Colonic mucosa (tissue), 4 donors: ENCODE data around the gene EIF6. TPM values are rescaled to one million over a fixed set of nuclear protein-coding genes. Genes with fewer than 3 reads are reported as not detected.

ENCODE experiments used
- DNase-seq: peaks from one replicate; pipeline ENCODE4 v3.0.0-alpha.2; 2020
- H3K27ac ChIP-seq: fragments of 200-600 bp; one replicate; pipeline ENCODE4 v1.8.0; 2021
- H3K27me3 ChIP-seq: fragments of 200-600 bp; one replicate; pipeline ENCODE4 v1.8.0; 2021
- H3K36me3 ChIP-seq: fragments of 200-600 bp; one replicate; pipeline ENCODE4 v1.8.0; 2021
- H3K4me1 ChIP-seq: fragments of 200-600 bp; one replicate; pipeline ENCODE4 v1.8.0; 2021; ENCODE audit warnings: mild to moderate bottlenecking
- H3K4me3 ChIP-seq: fragments of 200-600 bp; one replicate; pipeline ENCODE4 v1.8.0; 2021
- H3K9ac ChIP-seq, 2 donors: one replicate each; pipeline ENCODE4 v1.7.0; 2013; ENCODE audit warnings: control low read depth in 2 of 2, low read depth in 2 of 2, low read length in 2 of 2
- H3K9me3 ChIP-seq: fragments of 200-600 bp; one replicate; pipeline ENCODE4 v1.8.0; 2021
- intact Hi-C: fragments of 100-400 bp; cut with DNase I; formaldehyde crosslinking; loops from one replicate; pipeline ENCODE4 v1.14.1; 2022
- total RNA-seq, 2 donors: library from RNA; stranded (reverse); fragmentation: NEBNext Ultra II Directional in 1 of 2; extraction: Animal tissue kit (Norgen Biotek cat#: 25700) in 1 of 2; gene quantifications; one replicate each; pipeline ENCODE4 v1.2.1, GENCODE V29; 2021
- TF ChIP-seq, protein P1 (sequence below): fragments of 200-600 bp; IDR thresholded peaks from one replicate; pipeline ENCODE4 v1.8.0; 2022; ENCODE audit warnings: antibody characterized with exemption, mild to moderate bottlenecking
- donor health status: healthy.
- donor health status: DM: no; HTN: no; CAD: no.
- donor health status: DM: no; HTN: no; CAD: no.

EIF6 gene
- total RNA-seq, 2 donors from 2014 or later: 163 to 194 TPM

DNA sequence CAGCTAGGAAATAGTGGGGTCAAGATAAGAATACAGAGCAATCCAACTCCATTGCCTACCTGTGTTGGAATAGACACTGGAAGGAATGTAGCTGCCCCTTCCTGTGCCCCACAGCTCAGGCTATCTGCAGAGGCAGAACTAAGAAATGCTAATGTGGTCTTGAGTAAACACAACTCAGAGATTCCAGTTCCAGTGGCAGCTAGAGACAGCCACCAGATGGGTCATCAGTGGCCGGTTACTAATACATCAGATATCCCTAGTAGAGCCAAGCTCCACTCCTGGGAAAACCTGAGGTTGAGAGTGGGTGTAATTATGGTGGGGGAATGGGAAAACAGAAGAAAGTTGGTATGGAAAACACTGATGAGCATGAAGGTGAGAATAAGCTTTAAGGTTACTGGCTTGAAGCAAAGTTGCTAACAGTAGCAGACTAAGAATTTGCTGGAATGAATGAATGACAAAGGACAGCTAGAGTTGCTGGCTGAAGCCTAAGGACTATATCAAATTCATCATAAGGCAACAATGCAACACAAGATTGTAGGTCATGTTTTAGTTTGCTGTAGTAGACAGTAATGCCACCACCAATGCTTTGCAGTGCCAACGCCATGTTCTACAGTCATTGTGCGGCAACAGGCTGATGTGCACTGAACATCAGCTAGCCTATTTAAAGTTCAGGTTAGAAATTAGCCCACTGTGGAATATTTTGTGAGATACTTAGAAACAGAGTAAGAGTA is 36.0 kb upstream of the EIF6 start:
- no peak overlapping the region for H3K4me3 ChIP-seq
- TF ChIP-seq, protein P1, sequence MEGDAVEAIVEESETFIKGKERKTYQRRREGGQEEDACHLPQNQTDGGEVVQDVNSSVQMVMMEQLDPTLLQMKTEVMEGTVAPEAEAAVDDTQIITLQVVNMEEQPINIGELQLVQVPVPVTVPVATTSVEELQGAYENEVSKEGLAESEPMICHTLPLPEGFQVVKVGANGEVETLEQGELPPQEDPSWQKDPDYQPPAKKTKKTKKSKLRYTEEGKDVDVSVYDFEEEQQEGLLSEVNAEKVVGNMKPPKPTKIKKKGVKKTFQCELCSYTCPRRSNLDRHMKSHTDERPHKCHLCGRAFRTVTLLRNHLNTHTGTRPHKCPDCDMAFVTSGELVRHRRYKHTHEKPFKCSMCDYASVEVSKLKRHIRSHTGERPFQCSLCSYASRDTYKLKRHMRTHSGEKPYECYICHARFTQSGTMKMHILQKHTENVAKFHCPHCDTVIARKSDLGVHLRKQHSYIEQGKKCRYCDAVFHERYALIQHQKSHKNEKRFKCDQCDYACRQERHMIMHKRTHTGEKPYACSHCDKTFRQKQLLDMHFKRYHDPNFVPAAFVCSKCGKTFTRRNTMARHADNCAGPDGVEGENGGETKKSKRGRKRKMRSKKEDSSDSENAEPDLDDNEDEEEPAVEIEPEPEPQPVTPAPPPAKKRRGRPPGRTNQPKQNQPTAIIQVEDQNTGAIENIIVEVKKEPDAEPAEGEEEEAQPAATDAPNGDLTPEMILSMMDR: no peak
- no peak for DNase-seq
- no peaks in the 10 kb centered on the region for H3K9me3 ChIP-seq
- H3K9ac ChIP-seq: no peak overlapping the region
- H3K27me3 ChIP-seq: no peaks in the 10 kb centered on the region
- H3K27ac ChIP-seq: no peak overlapping the region
- peaks cover 4% of the 10 kb centered on the region for H3K4me1 ChIP-seq
- H3K36me3 ChIP-seq: no peaks in the 10 kb centered on the region
- intact Hi-C loops: no loop called here

DNA sequence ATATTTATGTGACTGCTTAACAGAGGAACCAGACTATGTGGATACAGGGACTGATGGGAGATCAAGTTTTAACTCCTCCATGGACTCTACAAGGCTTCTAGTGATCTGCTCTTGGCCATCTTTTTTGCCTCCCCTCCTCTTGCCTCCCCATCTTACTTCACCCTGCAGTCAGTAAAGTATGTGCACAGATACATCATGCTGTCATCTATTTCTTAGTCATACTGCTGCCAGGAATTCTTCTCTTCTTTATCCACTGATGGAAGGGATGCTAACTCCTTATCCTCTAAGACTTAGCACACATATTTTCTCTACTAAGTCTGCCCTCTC is 35.3 kb upstream of the EIF6 start:
- no peak overlapping the region for H3K9ac ChIP-seq
- H3K4me3 ChIP-seq: no peak overlapping the region
- H3K27me3 ChIP-seq: no peaks in the 10 kb centered on the region
- H3K9me3 ChIP-seq: no peaks in the 10 kb centered on the region
- H3K27ac ChIP-seq: peak overlapping the region; percentile 81
- no peaks in the 10 kb centered on the region for H3K36me3 ChIP-seq
- intact Hi-C loops: no loop called here
- H3K4me1 ChIP-seq: peaks cover 4% of the 10 kb centered on the region
- TF ChIP-seq, protein P1: no peak
- no peak for DNase-seq

DNA sequence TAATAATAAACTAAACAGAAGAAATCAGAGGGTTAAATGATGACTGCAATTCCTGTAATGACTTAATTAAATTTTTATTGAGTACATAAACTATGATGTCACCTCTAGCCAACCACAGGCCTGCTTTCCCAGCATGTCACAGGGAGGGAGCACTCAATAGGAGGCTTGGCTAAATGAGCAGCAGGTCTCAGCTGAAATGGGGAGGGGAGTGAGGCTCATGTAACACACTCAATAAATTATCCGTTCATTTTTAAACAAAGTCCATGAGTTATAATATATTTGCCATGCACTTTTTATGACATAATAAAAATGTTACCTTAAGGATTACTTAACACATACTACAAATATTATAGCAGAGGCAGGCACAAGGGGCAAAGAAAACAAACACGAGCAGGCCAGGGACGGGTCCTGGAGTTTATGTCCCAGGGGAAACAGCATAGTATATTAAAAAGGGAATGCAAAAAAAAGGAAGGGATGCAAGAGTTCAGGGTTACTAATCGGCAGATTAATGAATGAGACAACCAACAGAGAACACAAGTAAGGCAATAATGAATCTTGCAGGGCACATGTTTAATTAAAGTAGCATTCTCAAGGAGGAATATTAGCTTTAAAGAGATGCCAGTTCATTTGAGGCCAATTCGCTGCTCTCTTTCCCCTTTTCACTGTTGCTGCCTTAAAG is 34.8 kb upstream of the EIF6 start:
- Histone ChIP-seq H3K27me3 (no peaks in the 10 kb centered on the region), H3K9ac (no peak overlapping the region), H3K4me1 (peaks cover 4% of the 10 kb centered on the region), H3K27ac (peak overlapping the region; percentile 81), H3K9me3 (no peaks in the 10 kb centered on the region), H3K36me3 (no peaks in the 10 kb centered on the region), H3K4me3 (no peak overlapping the region)
- no peak for DNase-seq
- TF ChIP-seq, protein P1: no peak
- intact Hi-C loops: no loop called here

DNA sequence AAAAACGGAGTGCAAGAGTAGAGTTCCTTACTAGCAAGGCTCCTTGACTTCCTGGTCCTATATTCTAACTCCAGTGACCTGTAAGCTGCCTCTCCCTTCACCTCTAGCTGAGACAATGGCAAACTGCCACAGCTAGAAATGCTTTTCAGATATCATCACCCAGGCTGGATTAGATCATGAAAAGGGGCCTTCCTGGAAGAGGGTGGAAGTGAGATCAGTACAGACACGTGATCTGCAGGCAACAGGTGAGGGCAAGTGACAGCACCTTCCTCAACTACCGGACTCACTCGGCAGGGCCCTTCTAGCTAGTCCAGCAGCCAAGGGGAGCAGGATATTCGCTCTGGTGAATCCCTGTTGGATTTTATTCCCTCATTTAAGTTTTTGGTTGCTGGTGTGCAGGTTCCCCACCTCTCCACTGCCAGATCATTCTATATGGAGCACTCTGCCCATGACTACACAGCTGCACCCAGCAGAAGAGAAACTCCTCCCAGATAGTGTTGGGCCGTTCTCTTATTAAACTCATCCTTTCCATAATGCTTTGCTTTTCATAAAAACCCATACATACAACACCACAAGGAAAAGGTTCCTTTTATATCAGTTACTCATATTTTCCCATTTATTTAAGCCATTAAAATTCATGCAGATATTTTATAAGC is 34.1 kb upstream of the EIF6 start:
- H3K9ac ChIP-seq: peak overlapping the region in 1 of 2 donors; percentile 42
- H3K36me3 ChIP-seq: no peaks in the 10 kb centered on the region
- TF ChIP-seq, protein P1: no peak
- H3K27ac ChIP-seq: peak overlapping the region; percentile 81
- H3K9me3 ChIP-seq: no peaks in the 10 kb centered on the region
- peaks cover 4% of the 10 kb centered on the region for H3K4me1 ChIP-seq
- peak; percentile 86 for DNase-seq
- no peak overlapping the region for H3K4me3 ChIP-seq
- no peaks in the 10 kb centered on the region for H3K27me3 ChIP-seq
- intact Hi-C loops: no loop called here

DNA sequence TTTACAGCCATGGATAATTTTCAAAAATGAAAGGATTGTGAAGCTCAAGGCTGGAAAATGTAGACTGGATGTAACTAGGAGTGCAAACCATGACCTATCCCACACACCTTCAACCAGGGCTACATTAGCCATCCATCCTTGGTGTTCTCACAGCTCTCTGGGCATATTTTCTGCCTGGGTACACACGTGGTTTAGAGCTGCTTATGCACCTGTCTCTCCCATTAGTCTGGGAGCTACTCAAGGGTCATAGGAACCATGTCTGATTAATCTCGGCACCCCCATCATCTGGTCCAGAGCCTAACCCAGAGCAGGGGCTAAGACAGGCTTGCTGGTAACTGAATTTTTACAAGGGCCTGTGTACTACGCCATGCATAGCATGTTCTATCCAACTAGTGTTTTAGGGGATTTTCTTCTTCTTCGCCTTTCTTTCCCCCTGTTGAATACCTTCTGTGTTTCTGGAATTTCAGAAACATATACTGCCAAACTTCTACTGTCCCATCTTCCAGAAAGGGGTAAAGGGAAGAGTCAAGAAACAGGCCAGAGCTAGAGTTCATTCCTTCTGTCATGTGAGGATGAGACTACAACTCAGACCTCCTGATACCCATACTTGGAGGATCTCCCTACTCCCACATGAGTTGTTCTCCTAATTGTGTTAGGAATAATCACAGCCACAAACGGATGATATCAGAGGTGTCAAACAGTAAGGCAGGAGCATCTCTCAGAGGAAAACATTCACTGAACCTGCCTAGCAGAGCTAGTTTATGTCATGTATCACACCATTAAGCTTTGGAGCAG is 33.0 kb upstream of the EIF6 start:
- H3K4me1 ChIP-seq: peaks cover 4% of the 10 kb centered on the region

More for the DNA sequence above, 33.0 kb upstream of the EIF6 start:
- no peaks in the 10 kb centered on the region for H3K36me3 ChIP-seq
- no peaks in the 10 kb centered on the region for H3K27me3 ChIP-seq
- H3K9me3 ChIP-seq: no peaks in the 10 kb centered on the region
- TF ChIP-seq, protein P1: no peak
- DNase-seq: no peak
- H3K9ac ChIP-seq: peak overlapping the region in 1 of 2 donors; percentile 42
- peak overlapping the region; percentile 81 for H3K27ac ChIP-seq
- intact Hi-C loops: no loop called here
- H3K4me3 ChIP-seq: no peak overlapping the region
